Left ventricle myocardium inferior (tissue), 1 donor: Measurements from ENCODE around the gene SNX25. TPM values are rescaled to one million over a fixed set of nuclear protein-coding genes. Genes with fewer than 3 reads are reported as not detected.

Source experiments
- DNase-seq: peaks from one replicate; pipeline ENCODE4 v3.0.0-alpha.2; 2020
- H3K27ac ChIP-seq: fragments of 200-600 bp; replicated peaks from 2 replicates; pipeline ENCODE4 v1.8.0; 2021
- H3K27me3 ChIP-seq: fragments of 200-600 bp; 2 replicates; pipeline ENCODE4 v1.8.0; 2021; ENCODE audit warnings: low read depth
- H3K36me3 ChIP-seq: fragments of 200-600 bp; 2 replicates; pipeline ENCODE4 v1.8.0; 2021
- H3K4me1 ChIP-seq: fragments of 200-600 bp; 2 replicates; pipeline ENCODE4 v1.8.0; 2021
- H3K4me3 ChIP-seq: fragments of 200-600 bp; 2 replicates; pipeline ENCODE4 v1.8.0; 2021; ENCODE audit warnings: mild to moderate bottlenecking, moderate library complexity
- H3K9me3 ChIP-seq: fragments of 200-600 bp; replicated peaks from 2 replicates; pipeline ENCODE4 v1.8.0; 2021
- CTCF ChIP-seq: fragments of 200-600 bp; IDR thresholded peaks from 2 replicates; pipeline ENCODE4 v1.8.0; 2021; ENCODE audit warnings: antibody characterized with exemption, mild to moderate bottlenecking, borderline replicate concordance
- intact Hi-C: fragments of 100-400 bp; cut with micrococcal nuclease; formaldehyde crosslinking; loops from one replicate; pipeline ENCODE4 v1.11.0; 2022
- total RNA-seq: library from RNA; stranded (reverse); fragmentation: NEBNext Ultra II Directional; extraction: Animal tissue kit (Norgen Biotek cat#: 25700); gene quantifications from one replicate; pipeline ENCODE4 v1.2.1, GENCODE V29; 2021
- donor health status: DM: no; HTN: yes; CAD: no; lungs with severe emphysema.

The SNX25 gene
- total RNA-seq, 1 donor from 2014 or later = 10.8 TPM

DNA sequence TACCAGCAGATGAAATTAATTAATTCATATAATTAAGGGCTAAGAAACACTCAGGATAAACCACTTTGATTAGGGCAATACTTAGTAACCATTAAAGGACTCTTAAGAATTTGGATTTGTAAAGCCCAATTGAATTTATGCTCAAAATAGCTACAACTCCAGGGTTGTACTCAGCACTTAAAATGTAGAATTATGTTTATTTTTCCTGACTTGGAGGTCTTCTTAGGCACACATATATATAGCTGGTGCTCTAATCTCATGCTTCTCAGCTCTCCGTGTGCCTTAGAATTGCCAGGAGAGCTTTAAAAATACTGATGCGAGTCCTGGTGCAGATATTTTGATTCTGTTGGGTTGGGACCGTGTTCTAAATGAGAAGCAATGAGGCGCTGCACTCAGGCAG, 77.6 kb downstream of the SNX25 start:
- H3K27ac ChIP-seq = no peak overlapping the region
- H3K9me3 ChIP-seq = no peaks in the 10 kb centered on the region
- no peak for DNase-seq

GRCh38 chr4:185290018-185290607, 80.7 kb downstream of the SNX25 start:
- Histone ChIP-seq H3K4me1 (peaks cover 7% of the 10 kb centered on the region), H3K36me3 (peaks cover 24% of the 10 kb centered on the region), H3K27ac (no peak overlapping the region), H3K9me3 (no peaks in the 10 kb centered on the region), H3K27me3 (no peaks in the 10 kb centered on the region), H3K4me3 (no peak overlapping the region)
- DNase-seq = no peak
- intact Hi-C loops = no loop called here
- no peak for TF ChIP-seq CTCF

More for the DNA sequence above, 77.6 kb downstream of the SNX25 start:
- TF ChIP-seq CTCF = no peak
- intact Hi-C loops = no loop called here
- Histone ChIP-seq H3K4me3 (no peak overlapping the region), H3K27me3 (no peaks in the 10 kb centered on the region), H3K4me1 (peaks cover 7% of the 10 kb centered on the region), H3K36me3 (peaks cover 4% of the 10 kb centered on the region)

GRCh38 chr4:185290656-185291055, 81.3 kb downstream of the SNX25 start:
- Histone ChIP-seq H3K27me3 (no peaks in the 10 kb centered on the region), H3K27ac (no peak overlapping the region), H3K36me3 (peaks cover 29% of the 10 kb centered on the region), H3K9me3 (no peaks in the 10 kb centered on the region), H3K4me1 (peaks cover 7% of the 10 kb centered on the region), H3K4me3 (no peak overlapping the region)
- intact Hi-C loops = no loop called here
- DNase-seq = no peak
- TF ChIP-seq CTCF = no peak

DNA sequence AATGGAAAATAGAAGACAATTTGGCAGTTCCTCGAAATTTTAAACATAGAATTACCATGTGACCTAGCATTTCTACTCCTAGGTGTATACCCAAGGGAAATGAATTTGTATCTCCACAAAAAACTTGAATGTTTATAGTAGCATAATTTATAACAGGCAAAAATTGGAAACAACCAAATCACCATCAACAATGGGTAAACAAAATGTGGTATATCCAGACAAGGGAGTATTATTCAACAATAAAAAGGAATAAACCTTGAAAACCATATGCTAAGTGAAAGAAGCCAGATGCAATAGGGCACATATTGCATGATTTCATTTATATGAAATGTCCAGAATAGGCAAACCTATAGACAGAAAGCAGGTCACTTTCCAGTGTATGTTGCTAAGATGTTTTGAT, 83.8 kb downstream of the SNX25 start:
- Histone ChIP-seq H3K4me1 (no peaks in the 10 kb centered on the region), H3K36me3 (peaks cover 29% of the 10 kb centered on the region)
- intact Hi-C loops = no loop called here

GRCh38 chr4:185296665-185297460, 87.5 kb downstream of the SNX25 start:
- DNase-seq = no peak
- Histone ChIP-seq H3K27me3 (no peaks in the 10 kb centered on the region), H3K4me3 (no peak overlapping the region), H3K4me1 (no peaks in the 10 kb centered on the region), H3K27ac (no peak overlapping the region), H3K9me3 (no peaks in the 10 kb centered on the region), H3K36me3 (peaks cover 29% of the 10 kb centered on the region)
- TF ChIP-seq CTCF = no peak
- intact Hi-C loops = no loop called here

More for the DNA sequence above, 83.8 kb downstream of the SNX25 start:
- no peak for DNase-seq
- TF ChIP-seq CTCF = no peak
- Histone ChIP-seq H3K9me3 (no peaks in the 10 kb centered on the region), H3K27me3 (no peaks in the 10 kb centered on the region), H3K27ac (no peak overlapping the region), H3K4me3 (no peak overlapping the region)
